Neuronal stem cell (in vitro differentiated cells): ENCODE data around the gene TPST1.

Source experiments
- DNase-seq: peaks from one replicate; pipeline ENCODE4 v3.0.0-alpha.2; 2013; ENCODE audit warnings: low spot score
- H2AFZ ChIP-seq: one replicate; pipeline ENCODE4 v1.6.1; 2013; ENCODE audit warnings: mild to moderate bottlenecking, low read length, inconsistent platforms
- H2AK5ac ChIP-seq: 2 replicates; pipeline ENCODE4 v1.6.1; 2013; ENCODE audit warnings: low read depth, mild to moderate bottlenecking, inconsistent platforms, low read length, moderate library complexity, mixed read lengths
- H2BK120ac ChIP-seq: 2 replicates; pipeline ENCODE4 v1.6.1; 2013; ENCODE audit warnings: low read depth, mild to moderate bottlenecking, inconsistent platforms, low read length, moderate library complexity, mixed read lengths
- H2BK12ac ChIP-seq: one replicate; pipeline ENCODE4 v1.6.1; 2013; ENCODE audit warnings: low read length, inconsistent platforms
- H2BK15ac ChIP-seq: 2 replicates; pipeline ENCODE4 v1.6.1; 2013; ENCODE audit warnings: mild to moderate bottlenecking, low read length, inconsistent platforms, mixed read lengths
- H2BK5ac ChIP-seq: one replicate; pipeline ENCODE4 v1.6.1; 2013; ENCODE audit warnings: inconsistent platforms, mild to moderate bottlenecking, low read length, moderate library complexity
- H3K14ac ChIP-seq: one replicate; pipeline ENCODE4 v1.6.1; 2013; ENCODE audit warnings: low read length, inconsistent platforms
- H3K18ac ChIP-seq: 2 replicates; pipeline ENCODE4 v1.6.1; 2013; ENCODE audit warnings: low read length, inconsistent platforms
- H3K23ac ChIP-seq: 2 replicates; pipeline ENCODE4 v1.6.1; 2013; ENCODE audit warnings: low read depth, mild to moderate bottlenecking, mixed read lengths, low read length, inconsistent platforms; ENCODE audit not compliant: poor library complexity
- H3K27ac ChIP-seq: replicated peaks from 3 replicates; pipeline ENCODE4 v1.5.1; 2013; ENCODE audit warnings: low read length, inconsistent platforms
- H3K27me3 ChIP-seq, 3 experiments: 2 replicates each; pipeline ENCODE4 v1.6.1; 2013; ENCODE audit warnings: low read length in 3 of 3, mild to moderate bottlenecking in 2 of 3, inconsistent platforms in 1 of 3, low read depth in 1 of 3, mixed read lengths in 1 of 3, moderate library complexity in 1 of 3; ENCODE audit not compliant: control insufficient read depth in 3 of 3, insufficient read depth in 3 of 3
- H3K36me3 ChIP-seq, 2 donors: replicated peaks in 1 of 2; 2 replicates each; pipeline ENCODE4 v1.6.1; 2013; ENCODE audit warnings: low read length in 2 of 2; ENCODE audit not compliant: control insufficient read depth in 2 of 2, insufficient read depth in 2 of 2
- H3K4ac ChIP-seq: 2 replicates; pipeline ENCODE4 v1.6.1; 2013; ENCODE audit warnings: inconsistent platforms, mild to moderate bottlenecking, low read length, moderate library complexity
- H3K4me1 ChIP-seq, 2 donors: 1 replicate in 1 of 2; 2 replicates in 1 of 2; pipeline ENCODE4 v1.6.1; 2013; ENCODE audit warnings: low read length in 2 of 2, low read depth in 1 of 2; ENCODE audit not compliant: control insufficient read depth in 2 of 2, insufficient read depth in 1 of 2
- H3K4me2 ChIP-seq: one replicate; pipeline ENCODE4 v1.6.1; 2013; ENCODE audit warnings: mild to moderate bottlenecking, low read length, inconsistent platforms; ENCODE audit not compliant: insufficient read depth, poor library complexity, severe bottlenecking
- H3K4me3 ChIP-seq, 2 donors: 2 replicates each; pipeline ENCODE4 v1.5.1; 2013; ENCODE audit warnings: low read length in 2 of 2, mild to moderate bottlenecking in 2 of 2, inconsistent platforms in 1 of 2, moderate library complexity in 1 of 2
- H3K79me1 ChIP-seq: one replicate; pipeline ENCODE4 v1.6.1; 2013; ENCODE audit warnings: low read depth, mild to moderate bottlenecking, inconsistent platforms, low read length, moderate library complexity
- H3K9ac ChIP-seq: one replicate; pipeline ENCODE4 v1.6.1; 2013; ENCODE audit warnings: mild to moderate bottlenecking, low read depth, low read length, inconsistent platforms; ENCODE audit not compliant: poor library complexity
- H3K9me3 ChIP-seq, 2 donors: replicated peaks in 1 of 2; 2 replicates each; pipeline versions ENCODE3 to v1.6.1; 2013; ENCODE audit warnings: low read length in 2 of 2, mild to moderate bottlenecking in 2 of 2, inconsistent platforms in 1 of 2, low read depth in 1 of 2, mixed read lengths in 1 of 2, moderate library complexity in 1 of 2; ENCODE audit not compliant: control insufficient read depth in 2 of 2, insufficient read depth in 1 of 2
- H4K8ac ChIP-seq: one replicate; pipeline ENCODE4 v1.6.1; 2013; ENCODE audit warnings: low read depth, mild to moderate bottlenecking, inconsistent platforms, low read length, moderate library complexity
- H4K91ac ChIP-seq: one replicate; pipeline ENCODE4 v1.6.1; 2013; ENCODE audit warnings: low read length, low read depth, mild to moderate bottlenecking, inconsistent platforms; ENCODE audit not compliant: poor library complexity
- WGBS, 2 donors: extraction: QIAGEN DNeasy Blood & Tissue Kit; methylation state at CpG; one replicate each; pipeline ENCODE4 v1.1.7; 2013; ENCODE audit warnings: missing lambda C conversion rate in 2 of 2, mixed read lengths in 1 of 2; ENCODE audit not compliant: insufficient read length in 2 of 2, insufficient replicate concordance in 1 of 2; ENCODE audit errors: extremely low coverage in 2 of 2; 5-methylcytosine and 5-hydroxymethylcytosine counted together

TPST1 gene

GRCh38 chr7:66315192-66315591 lies 110.1 kb downstream of the TPST1 start:
- DNase-seq, result no peak
- Histone ChIP-seq H2AFZ (no peak overlapping the region), H3K4me3 (no peak overlapping the region), H2AK5ac (no peak overlapping the region), H3K36me3 (no peaks in the 10 kb centered on the region), H4K91ac (no peak overlapping the region), H3K9me3 (no peaks in the 10 kb centered on the region), H3K79me1 (peaks cover 2% of the 10 kb centered on the region), H2BK15ac (no peak overlapping the region), H3K27me3 (no peaks in the 10 kb centered on the region), H4K8ac (no peak overlapping the region), H2BK120ac (no peak overlapping the region), H3K27ac (no peak overlapping the region), H3K18ac (no peak overlapping the region), H3K4ac (no peak overlapping the region), H3K14ac (no peak overlapping the region), H3K4me1 (peaks cover 0 to 2% of the 10 kb centered on the region in 2 donors), H3K9ac (no peak overlapping the region), H3K23ac (no peak overlapping the region), H3K4me2 (no peak overlapping the region), H2BK5ac (no peak overlapping the region), H2BK12ac (no peak overlapping the region)
- WGBS, 2 donors, result no CpG with 5 or more reads among the region's 4 CpGs

DNA sequence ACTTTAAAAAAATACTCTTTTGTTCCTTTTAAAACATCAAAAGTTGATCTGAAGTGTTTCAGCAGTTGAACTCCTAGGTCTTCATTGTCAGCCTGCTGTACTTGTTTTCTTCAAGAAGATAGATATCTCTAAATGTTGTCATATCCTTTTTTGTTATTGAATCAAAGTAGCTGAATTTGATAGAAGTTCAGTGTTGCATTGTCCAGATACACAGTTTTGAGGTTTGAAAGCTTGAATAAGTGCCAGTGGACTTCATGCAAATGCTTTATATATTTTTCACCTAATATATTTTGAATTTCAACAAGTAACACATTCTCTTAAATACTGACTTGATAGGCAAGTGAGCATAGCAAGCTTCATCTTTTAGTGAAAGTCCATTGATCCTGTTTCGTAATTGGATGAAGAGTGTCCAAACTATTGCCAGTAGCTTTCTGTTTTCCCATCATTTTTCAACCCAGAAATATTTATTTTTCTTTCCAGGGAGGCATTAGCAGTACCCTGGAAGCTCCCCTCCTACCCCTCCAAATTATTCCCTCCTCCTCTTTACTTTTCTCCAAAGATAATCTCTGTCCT lies 114.4 kb downstream of the TPST1 start:
- no peak for DNase-seq
- H3K18ac ChIP-seq, result no peak overlapping the region
- H2BK5ac ChIP-seq, result no peak overlapping the region
- H3K9me3 ChIP-seq, result peaks cover 2 to 4% of the 10 kb centered on the region in 2 donors
- no peak overlapping the region for H2AK5ac ChIP-seq
- no peak overlapping the region for H4K8ac ChIP-seq
- H2AFZ ChIP-seq, result no peak overlapping the region
- no peak overlapping the region for H2BK15ac ChIP-seq
- no peak overlapping the region for H3K4ac ChIP-seq
- no peak overlapping the region for H3K4me3 ChIP-seq
- H3K4me1 ChIP-seq, result peaks cover 0 to 2% of the 10 kb centered on the region in 2 donors
- no peaks in the 10 kb centered on the region for H3K27me3 ChIP-seq
- WGBS, 2 donors, result no CpG with 5 or more reads among the region's 1 CpG
- no peak overlapping the region for H3K4me2 ChIP-seq
- no peak overlapping the region for H3K14ac ChIP-seq
- no peak overlapping the region for H2BK12ac ChIP-seq
- no peaks in the 10 kb centered on the region for H3K36me3 ChIP-seq
- no peak overlapping the region for H3K23ac ChIP-seq
- H3K9ac ChIP-seq, result no peak overlapping the region
- H4K91ac ChIP-seq, result no peak overlapping the region
- peaks cover 2% of the 10 kb centered on the region for H3K79me1 ChIP-seq
- H2BK120ac ChIP-seq, result no peak overlapping the region
- H3K27ac ChIP-seq, result no peak overlapping the region

GRCh38 chr7:66321283-66321682 lies 116.1 kb downstream of the TPST1 start:
- no peak overlapping the region for H2BK15ac ChIP-seq
- no peak overlapping the region for H2BK120ac ChIP-seq
- H4K91ac ChIP-seq, result no peak overlapping the region
- no peak overlapping the region for H3K18ac ChIP-seq
- no peaks in the 10 kb centered on the region for H3K4me1 ChIP-seq
- no peak overlapping the region for H3K23ac ChIP-seq
- H2AFZ ChIP-seq, result no peak overlapping the region
- no peak overlapping the region for H2BK5ac ChIP-seq
- H4K8ac ChIP-seq, result no peak overlapping the region
- no peak overlapping the region for H2BK12ac ChIP-seq
- H3K4me3 ChIP-seq, result no peak overlapping the region
- no peak overlapping the region for H3K27ac ChIP-seq
- H3K9ac ChIP-seq, result no peak overlapping the region
- no peak for DNase-seq
- H3K14ac ChIP-seq, result no peak overlapping the region
- H3K4me2 ChIP-seq, result no peak overlapping the region
- H3K4ac ChIP-seq, result no peak overlapping the region
- H3K36me3 ChIP-seq, result no peaks in the 10 kb centered on the region
- H3K9me3 ChIP-seq, result peaks cover 2 to 4% of the 10 kb centered on the region in 2 donors
- H3K79me1 ChIP-seq, result peaks cover 2% of the 10 kb centered on the region
- H2AK5ac ChIP-seq, result no peak overlapping the region
- H3K27me3 ChIP-seq, result no peaks in the 10 kb centered on the region

DNA sequence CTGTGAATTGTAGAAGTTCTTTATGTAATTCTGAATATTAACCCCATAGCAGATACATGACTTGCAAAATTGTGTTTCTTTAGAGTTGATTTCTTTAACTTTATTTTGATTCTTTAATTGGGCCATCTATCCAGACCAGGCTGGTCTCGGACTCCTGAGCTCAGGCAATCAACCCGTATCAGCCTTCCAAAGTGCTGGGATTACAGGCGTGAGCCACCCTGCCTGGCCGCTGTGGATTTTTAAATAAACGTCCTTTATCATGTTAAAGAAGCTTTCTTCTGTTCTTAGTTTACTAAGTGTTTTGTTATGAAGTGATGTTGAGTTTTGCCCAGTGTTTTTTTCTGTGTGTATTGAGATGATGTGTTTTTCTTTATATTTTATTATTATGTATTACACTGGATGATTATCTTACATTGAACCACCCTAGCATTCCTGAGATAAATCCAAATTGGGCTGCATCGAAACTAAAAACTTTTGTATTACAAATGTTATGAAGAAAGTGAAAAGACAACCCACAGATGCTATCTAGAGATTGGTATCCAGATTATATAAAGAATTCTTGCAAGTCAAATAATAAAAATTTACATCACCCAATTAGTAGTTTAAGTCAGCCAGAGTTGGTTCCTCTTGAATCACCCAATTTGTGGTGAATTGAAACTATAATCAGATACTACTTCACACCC lies 118.1 kb downstream of the TPST1 start:
- Histone ChIP-seq H3K79me1 (peaks cover 2% of the 10 kb centered on the region), H2BK120ac (no peak overlapping the region), H3K4ac (no peak overlapping the region), H3K27ac (no peak overlapping the region), H3K9me3 (peaks cover 2 to 4% of the 10 kb centered on the region in 2 donors), H3K14ac (no peak overlapping the region), H2AFZ (no peak overlapping the region), H2BK15ac (no peak overlapping the region), H3K4me1 (no peaks in the 10 kb centered on the region), H3K4me2 (no peak overlapping the region), H3K23ac (no peak overlapping the region), H3K4me3 (no peak overlapping the region), H3K18ac (no peak overlapping the region), H3K9ac (no peak overlapping the region), H2BK12ac (no peak overlapping the region), H3K27me3 (no peaks in the 10 kb centered on the region), H3K36me3 (no peaks in the 10 kb centered on the region), H4K8ac (no peak overlapping the region), H2AK5ac (no peak overlapping the region), H2BK5ac (no peak overlapping the region), H4K91ac (no peak overlapping the region)
- WGBS, 2 donors, result no CpG with 5 or more reads among the region's 6 CpGs
- DNase-seq, result no peak
